Ascending aorta (tissue), 2 donors: ENCODE results near the gene CBR4. TPM values are rescaled to one million over a fixed set of nuclear protein-coding genes. Genes with fewer than 3 reads are reported as not detected.
"Not testable (repeated sequence)": the region's sequence is repeated elsewhere in the genome, so short reads cannot be mapped to it uniquely, and the experiment has no call there.

Source experiments
- DNase-seq, 2 donors: peaks; one replicate each; pipeline ENCODE4 v3.0.0-alpha.2; 2019; ENCODE audit warnings: low spot score in 2 of 2
- H3K27ac ChIP-seq, 2 donors: fragments of 200-600 bp; sonication (generic); one replicate each; pipeline ENCODE4 v1.5.1; 2016 to 2017; ENCODE audit warnings: mild to moderate bottlenecking in 1 of 2
- H3K27me3 ChIP-seq: fragments of 200-600 bp; sonication (generic); one replicate; pipeline ENCODE4 v1.5.1; 2017
- H3K36me3 ChIP-seq, 2 donors: fragments of 200-600 bp; sonication (generic); one replicate each; pipeline ENCODE4 v1.5.1; 2016
- H3K4me1 ChIP-seq, 2 donors: fragments of 200-600 bp; sonication (generic); one replicate each; pipeline ENCODE4 v1.5.1; 2016 to 2017; ENCODE audit warnings: mild to moderate bottlenecking in 1 of 2
- H3K4me3 ChIP-seq, 2 donors: fragments of 200-600 bp; sonication (generic); one replicate each; pipeline ENCODE4 v1.5.1; 2016 to 2017; ENCODE audit warnings: mild to moderate bottlenecking in 1 of 2
- H3K9me3 ChIP-seq, 2 donors: fragments of 200-600 bp; sonication (generic); one replicate each; pipeline ENCODE4 v1.5.1; 2016
- CTCF ChIP-seq, 3 experiments: fragments of 200-600 bp in 2 of 3; fragments of 450-650 bp in 1 of 3; sonication (generic) in 2 of 3; IDR thresholded peaks; one replicate each; pipeline ENCODE4 v1.5.1; 2016 to 2019; ENCODE audit warnings: antibody characterized with exemption in 3 of 3, mild to moderate bottlenecking in 1 of 3, moderate library complexity in 1 of 3
- intact Hi-C: fragments of 100-400 bp; cut with DNase I; formaldehyde crosslinking; loops from one replicate; pipeline ENCODE4 v1.15.1; 2023
- total RNA-seq: library from RNA; depleted of rRNA; stranded (reverse); fragments of >200 nt; gene quantifications from one replicate; pipeline ENCODE4 v1.1.0, GENCODE V29; 2016

CBR4 gene
- total RNA-seq, 1 donor from 2014 or later = 0.53 TPM

GRCh38 chr4:168999809-169000208, 10.2 kb downstream of the CBR4 start:
- no peak for DNase-seq
- no peak overlapping the region for H3K4me3 ChIP-seq
- no peak for TF ChIP-seq CTCF (IDR thresholded peaks at IDR 0.05)
- intact Hi-C loops = loop anchor here (5.0 kb wide), 2 partner anchors 487 to 567 kb away; no protein-coding TSS in a partner anchor
- H3K27ac ChIP-seq = no peak overlapping the region
- H3K4me1 ChIP-seq = no peaks in the 10 kb centered on the region
- H3K9me3 ChIP-seq = no peaks in the 10 kb centered on the region
- H3K36me3 ChIP-seq = peaks cover 5 to 29% of the 10 kb centered on the region in 2 donors
- H3K27me3 ChIP-seq = no peaks in the 10 kb centered on the region

GRCh38 chr4:168998596-168998995, 11.5 kb downstream of the CBR4 start:
- Histone ChIP-seq H3K9me3 (no peaks in the 10 kb centered on the region), H3K27ac (no peak overlapping the region), H3K27me3 (no peaks in the 10 kb centered on the region), H3K36me3 (peaks cover 5 to 21% of the 10 kb centered on the region in 2 donors), H3K4me1 (no peaks in the 10 kb centered on the region), H3K4me3 (no peak overlapping the region)
- intact Hi-C loops = loop anchor here (5.0 kb wide), 2 partner anchors 489 to 569 kb away; no protein-coding TSS in a partner anchor
- DNase-seq = no peak
- TF ChIP-seq CTCF (IDR thresholded peaks at IDR 0.05) = no peak

- no peak for DNase-seq
- no peaks in the 10 kb centered on the region for H3K4me1 ChIP-seq
- peaks cover 0 to 4% of the 10 kb centered on the region in 2 donors for H3K36me3 ChIP-seq
- no peaks in the 10 kb centered on the region for H3K27me3 ChIP-seq
- no peak overlapping the region for H3K4me3 ChIP-seq
- no peaks in the 10 kb centered on the region for H3K9me3 ChIP-seq
- intact Hi-C loops = loop anchor here (5.0 kb wide), 2 partner anchors 492 to 572 kb away; no protein-coding TSS in a partner anchor
- peak in 2 of 3 experiments; percentile 7 to 31 for TF ChIP-seq CTCF (IDR thresholded peaks at IDR 0.05)
- no peak overlapping the region for H3K27ac ChIP-seq
Observed at GRCh38 chr4:168995537-168996295, 14.3 kb downstream of the CBR4 start.

- H3K27me3 ChIP-seq = no peaks in the 10 kb centered on the region
- H3K9me3 ChIP-seq = no peaks in the 10 kb centered on the region
- no peak for DNase-seq
- peaks cover 0 to 10% of the 10 kb centered on the region in 2 donors for H3K36me3 ChIP-seq
- no peak overlapping the region for H3K4me3 ChIP-seq
- H3K4me1 ChIP-seq = no peaks in the 10 kb centered on the region
- no peak overlapping the region for H3K27ac ChIP-seq
- intact Hi-C loops = loop anchor here (5.0 kb wide), 2 partner anchors 492 to 572 kb away; no protein-coding TSS in a partner anchor
- no peak for TF ChIP-seq CTCF (IDR thresholded peaks at IDR 0.05)
Observed at GRCh38 chr4:168994958-168995357, 15.1 kb downstream of the CBR4 start.

- no peak overlapping the region for H3K27ac ChIP-seq
- intact Hi-C loops = no loop called here
- no peaks in the 10 kb centered on the region for H3K27me3 ChIP-seq
- TF ChIP-seq CTCF (IDR thresholded peaks at IDR 0.05) = no peak
- H3K36me3 ChIP-seq = peaks cover 0 to 10% of the 10 kb centered on the region in 2 donors
- no peak overlapping the region for H3K4me3 ChIP-seq
- no peaks in the 10 kb centered on the region for H3K9me3 ChIP-seq
- H3K4me1 ChIP-seq = no peaks in the 10 kb centered on the region
- DNase-seq = no peak
Observed at GRCh38 chr4:168993714-168994510, 16.1 kb downstream of the CBR4 start.

DNA sequence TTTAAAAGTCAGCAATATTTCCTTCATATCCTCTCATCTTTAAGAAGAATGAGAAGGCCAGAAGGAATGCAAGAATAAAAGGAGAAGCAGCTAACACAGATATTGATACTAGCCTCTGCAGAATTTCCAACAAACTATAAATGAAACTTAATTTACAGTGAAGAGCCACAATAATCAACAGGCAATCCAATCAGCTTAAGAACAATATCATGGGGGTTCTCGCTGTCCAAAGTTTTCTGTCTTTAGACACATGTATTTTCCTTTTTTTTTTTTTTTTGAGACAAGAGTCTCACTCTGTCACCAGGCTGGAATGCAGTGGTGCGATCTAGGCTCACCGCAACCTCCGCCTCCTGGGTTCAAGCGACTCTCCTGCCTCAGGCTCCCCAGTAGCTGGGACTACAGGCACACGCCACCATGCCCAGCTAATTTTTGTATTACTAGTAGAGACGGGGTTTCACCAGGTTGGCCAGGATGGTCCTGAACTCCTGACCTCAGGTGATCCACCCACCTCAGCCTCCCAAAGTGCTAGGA, 17.0 kb downstream of the CBR4 start:
- intact Hi-C loops, H3K27me3 ChIP-seq, H3K27ac ChIP-seq: not testable (repeated sequence)

More for the DNA sequence above, 17.0 kb downstream of the CBR4 start:
- H3K4me3 ChIP-seq, DNase-seq, H3K9me3 ChIP-seq, H3K4me1 ChIP-seq: not testable (repeated sequence)
- H3K36me3 ChIP-seq = peaks cover 0 to 10% of the 10 kb centered on the region in 2 donors
